Activated T-cell treated with anti-CD3 and anti-CD28 coated beads, Interleukin-2, amount 50 U/mL, for 48 hours (primary cell): ENCODE measurements around the gene CHST14.

Experiments
- DNase-seq, 2 experiments: peaks; one replicate each; pipeline ENCODE4 v3.0.0-alpha.2; 2020

Gene CHST14

GRCh38 chr15:40440743-40441564, 29.8 kb upstream of the CHST14 start, which contains the start of gene BAHD1:
BAHD1 (plus strand) TSS chr15:40440953; CDS start chr15:40458465, 17,512 bp downstream.
- DNase-seq: peak; percentile 94 to 97

GRCh38 chr15:40441565-40442531, 28.9 kb upstream of the CHST14 start:
- DNase-seq: peak; percentile 50 to 58

- no peak for DNase-seq
Observed at GRCh38 chr15:40443255-40443654, 27.5 kb upstream of the CHST14 start.

GRCh38 chr15:40443846-40444245, 26.9 kb upstream of the CHST14 start:
- no peak for DNase-seq

DNA sequence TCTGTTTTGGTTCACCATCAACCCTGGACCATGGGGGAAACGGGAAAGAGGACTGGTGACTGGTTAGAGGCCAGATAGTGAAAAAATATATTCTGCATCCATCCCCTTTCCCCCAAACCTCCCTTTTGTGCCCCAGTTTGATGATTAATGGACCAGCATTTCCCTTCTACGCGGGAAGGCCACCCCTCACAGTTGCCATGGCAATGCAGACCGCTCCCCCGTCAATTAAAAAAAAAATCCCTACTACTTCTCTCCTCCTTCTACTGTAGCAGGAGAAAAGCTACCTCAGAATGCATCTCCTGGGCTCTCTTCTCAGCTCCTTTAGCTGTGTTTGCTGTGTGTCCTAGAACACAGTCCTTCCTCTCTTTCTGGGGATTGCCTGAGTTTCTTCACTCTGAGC, 26.0 kb upstream of the CHST14 start:
- DNase-seq: no peak

DNA sequence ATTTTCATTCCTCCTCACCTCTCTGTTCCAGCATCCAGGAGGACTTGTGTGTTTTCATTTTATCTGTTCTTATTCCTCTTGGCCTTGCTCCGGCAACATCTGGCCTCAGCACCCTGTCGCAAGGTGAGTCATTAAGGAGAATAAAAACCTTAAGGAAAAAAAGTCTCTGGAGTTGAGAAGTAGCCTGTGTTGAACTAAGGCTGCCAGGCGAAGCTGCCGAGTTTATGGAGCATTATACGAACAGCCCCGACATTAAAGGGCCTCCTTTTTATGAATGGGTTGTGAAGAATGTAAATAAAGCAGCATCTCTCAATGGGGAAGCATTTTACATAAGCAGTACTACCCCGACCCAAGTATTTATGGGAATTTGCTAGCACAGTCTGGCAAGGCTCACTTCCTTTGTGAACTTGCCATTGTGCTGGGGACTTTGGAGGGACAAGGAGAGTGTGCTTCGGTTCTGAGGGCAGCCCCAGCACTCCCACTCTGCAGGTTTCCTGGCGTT, 25.3 kb upstream of the CHST14 start:
- no peak for DNase-seq

DNA sequence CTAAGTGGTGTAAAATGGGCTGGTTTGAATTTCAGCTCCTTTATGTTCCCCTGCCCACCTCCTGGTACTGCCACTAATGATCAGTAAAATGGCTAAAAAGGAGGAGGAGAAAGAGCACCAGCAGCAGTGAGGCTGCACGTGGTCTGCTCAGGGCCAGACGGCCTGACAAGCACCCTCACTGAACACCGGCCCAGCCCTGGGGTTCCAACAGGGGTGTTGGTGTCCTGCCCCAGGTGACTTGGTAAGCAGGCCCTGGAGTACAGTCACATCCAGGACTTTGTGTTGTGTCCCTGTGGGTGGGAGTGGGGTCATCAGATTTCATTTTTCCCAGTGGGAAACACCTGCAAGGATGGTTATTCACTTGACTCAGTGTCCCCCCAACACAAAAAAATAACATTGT, 24.6 kb upstream of the CHST14 start:
- DNase-seq: no peak

DNA sequence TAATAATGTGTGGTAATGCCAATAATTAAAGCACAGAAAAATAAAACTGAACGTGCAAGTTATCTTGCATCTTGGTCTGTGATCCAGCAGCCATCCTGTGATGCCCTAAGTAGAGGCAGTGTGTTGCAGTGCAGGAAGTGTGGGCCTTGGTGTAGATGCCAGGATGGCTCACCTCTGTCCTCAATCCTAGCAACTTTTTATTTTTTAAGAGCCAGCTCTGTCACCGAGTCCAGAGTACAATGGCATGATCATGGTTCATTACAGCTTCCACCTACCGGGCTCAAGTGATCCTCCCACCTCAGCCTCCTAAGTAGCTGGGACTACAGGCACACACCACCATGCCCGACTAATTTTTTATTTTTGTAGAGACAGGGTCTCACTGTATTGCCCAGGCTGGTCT, 22.4 kb upstream of the CHST14 start:
- no peak for DNase-seq

DNA sequence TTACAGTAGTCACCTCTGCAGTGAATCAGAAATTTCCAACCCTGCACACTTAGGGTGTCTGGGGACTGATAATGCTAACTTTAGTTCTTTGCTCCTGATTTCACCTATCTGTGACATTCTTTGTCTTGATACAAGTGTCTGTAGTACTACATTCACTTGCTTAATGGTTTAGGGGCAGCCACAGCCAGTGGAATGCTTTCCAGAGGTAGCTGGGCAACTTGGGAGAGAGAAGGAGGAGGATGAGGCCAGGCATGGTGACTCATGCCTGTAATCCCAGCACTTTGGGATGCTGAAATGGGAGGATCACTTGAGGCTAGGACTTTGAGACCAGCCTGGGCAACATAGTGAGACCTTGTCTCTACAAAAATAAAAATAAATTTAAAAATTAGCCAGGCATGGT, 21.5 kb upstream of the CHST14 start:
- DNase-seq: no peak

- no peak for DNase-seq
Observed at GRCh38 chr15:40450047-40450446, 20.7 kb upstream of the CHST14 start.

GRCh38 chr15:40451527-40452158, 19.1 kb upstream of the CHST14 start:
- DNase-seq: no peak

DNA sequence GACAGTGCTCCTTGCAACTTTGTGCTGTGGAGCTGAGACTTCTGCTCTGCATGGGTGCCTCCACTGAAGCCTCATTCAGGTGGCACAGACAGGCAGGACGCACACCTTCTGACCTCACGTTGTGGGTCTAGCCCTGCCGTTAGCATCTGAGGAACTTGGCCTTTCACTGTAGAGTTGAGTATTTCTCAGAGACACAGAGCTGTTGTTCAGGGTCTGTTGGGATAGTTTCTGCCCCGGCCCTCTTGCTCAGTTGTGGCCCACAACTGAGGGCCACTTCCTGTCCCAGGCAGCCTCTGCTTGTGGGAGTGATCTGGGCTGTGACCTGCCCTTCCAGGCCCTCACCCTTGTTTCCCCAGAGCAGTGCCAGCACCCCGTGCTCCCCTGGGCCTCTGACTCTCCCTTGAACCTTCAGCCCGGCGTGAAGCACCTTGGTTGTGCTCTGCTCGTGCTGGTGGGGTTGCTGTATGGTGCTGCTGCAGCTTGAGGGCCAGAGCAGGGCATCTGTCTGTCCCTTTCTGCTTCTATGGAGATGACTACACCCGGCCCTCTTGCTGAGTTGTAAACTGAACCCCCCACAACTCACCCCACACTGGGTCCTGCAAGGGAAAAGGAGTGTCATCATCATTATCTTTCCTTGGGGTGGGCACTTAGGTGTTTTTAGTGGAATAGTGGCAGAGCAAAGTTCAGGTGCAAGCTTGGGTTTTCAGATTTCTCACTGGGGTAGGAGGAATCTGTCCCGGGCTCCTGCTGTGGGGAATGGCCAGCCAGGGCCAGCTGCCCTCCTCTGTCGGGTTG, 18.3 kb upstream of the CHST14 start:
- DNase-seq: peak in 1 of 2 experiments; percentile 32

DNA sequence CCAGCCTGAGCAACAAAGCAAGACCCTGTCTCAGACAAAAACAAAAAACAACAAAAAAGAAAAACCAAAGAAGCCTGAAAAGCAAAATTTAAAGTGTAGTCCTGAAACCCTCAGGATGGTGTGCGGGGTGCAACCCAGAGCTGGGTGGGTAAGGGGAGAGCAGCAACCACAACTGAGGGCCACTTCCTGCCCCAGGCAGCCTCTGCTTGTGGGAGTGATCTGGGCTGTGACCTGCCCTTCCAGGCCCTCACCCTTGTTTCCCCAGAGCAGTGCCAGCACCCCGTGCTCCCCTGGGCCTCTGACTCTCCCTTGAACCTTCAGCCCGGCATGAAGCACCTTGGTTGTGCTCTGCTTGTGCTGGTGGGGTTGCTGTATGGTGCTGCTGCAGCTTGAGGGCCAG, 16.8 kb upstream of the CHST14 start:
- DNase-seq: peak in 1 of 2 experiments; percentile 49

- DNase-seq: peak in 1 of 2 experiments; percentile 52
Observed at GRCh38 chr15:40454904-40455391, 15.8 kb upstream of the CHST14 start.

DNA sequence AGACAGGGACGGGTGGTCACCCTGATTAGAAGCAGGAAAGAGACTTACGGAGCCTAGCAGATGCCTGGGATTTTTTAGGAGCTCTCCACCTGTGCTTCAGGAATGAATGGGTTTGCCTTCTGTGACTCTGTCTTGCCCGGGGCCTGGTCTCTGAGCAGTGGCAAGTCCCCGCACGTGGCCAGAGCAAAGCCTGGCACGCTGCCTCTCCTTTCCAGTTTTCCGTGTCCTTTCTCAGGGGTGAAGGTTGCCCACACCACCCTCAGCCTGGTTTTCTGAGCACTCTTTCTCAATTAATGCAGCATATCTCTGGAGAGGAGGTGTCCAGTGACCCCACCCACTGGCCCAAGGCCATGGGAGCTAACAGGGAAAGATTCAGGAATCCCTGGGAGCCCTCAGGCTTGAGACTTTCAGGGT, 14.5 kb upstream of the CHST14 start:
- DNase-seq: no peak

- DNase-seq: no peak
Observed at GRCh38 chr15:40456738-40457137, 14.0 kb upstream of the CHST14 start.

- no peak for DNase-seq
Observed at GRCh38 chr15:40458495-40459371, 12.1 kb upstream of the CHST14 start.

DNA sequence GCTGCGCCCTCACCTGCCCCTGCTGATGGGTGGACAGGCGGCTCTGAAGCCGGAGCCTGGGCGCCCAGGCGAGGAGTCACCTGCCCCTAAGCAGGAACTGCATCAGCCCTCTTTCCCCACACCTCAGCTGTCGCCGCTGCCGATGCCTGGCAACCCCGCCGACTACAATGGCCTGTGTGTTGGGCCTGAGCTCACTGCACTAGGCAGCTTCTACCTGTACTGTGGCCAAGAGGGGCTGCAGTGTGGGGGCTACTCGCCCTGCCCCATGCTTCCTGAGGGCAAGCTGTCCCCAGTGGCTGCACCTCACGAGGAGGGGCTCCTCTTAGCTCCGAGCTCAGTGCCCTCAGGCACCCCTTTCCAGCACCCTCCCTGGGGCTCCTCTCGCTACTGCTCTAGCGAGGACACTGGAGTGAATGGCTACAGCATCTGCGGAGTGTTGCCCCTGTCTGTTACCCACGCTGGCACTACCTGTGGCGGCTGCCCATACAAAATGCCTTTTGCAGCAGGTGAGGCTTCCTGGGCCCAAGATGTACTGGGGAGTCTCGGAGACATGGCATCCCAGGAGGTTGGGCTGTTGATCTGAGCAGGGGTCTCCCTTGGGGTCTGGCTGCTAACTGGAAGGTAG, 11.3 kb upstream of the CHST14 start:
- DNase-seq: no peak

DNA sequence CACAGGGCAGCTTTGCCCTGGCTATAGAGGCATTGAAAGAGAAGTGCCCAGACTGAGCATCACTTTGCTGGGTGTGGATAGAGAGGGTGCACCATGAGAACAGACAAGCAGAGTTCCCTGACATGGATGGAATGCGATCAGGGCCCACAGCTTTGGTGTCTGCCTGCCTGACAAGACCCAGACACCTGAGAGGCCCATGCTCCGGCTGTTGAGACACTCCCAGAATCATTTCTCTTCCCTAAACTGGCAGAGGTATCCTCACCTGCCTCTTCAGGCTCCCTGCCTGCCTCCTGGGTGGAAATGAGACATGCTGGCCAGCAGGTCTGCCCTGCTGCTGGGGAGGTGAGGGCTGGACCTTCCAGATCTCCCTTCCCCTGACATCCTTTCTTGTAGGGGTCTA, 10.4 kb upstream of the CHST14 start:
- DNase-seq: no peak

- DNase-seq: no peak
Observed at GRCh38 chr15:40461958-40462357, 8.8 kb upstream of the CHST14 start.
